Measurements from ENCODE around the gene SYNJ2BP.

The SYNJ2BP gene

GRCh38 chr14:70391493-70392391, 25.1 kb downstream of the SYNJ2BP start:
- TF ChIP-seq, protein P1, sequence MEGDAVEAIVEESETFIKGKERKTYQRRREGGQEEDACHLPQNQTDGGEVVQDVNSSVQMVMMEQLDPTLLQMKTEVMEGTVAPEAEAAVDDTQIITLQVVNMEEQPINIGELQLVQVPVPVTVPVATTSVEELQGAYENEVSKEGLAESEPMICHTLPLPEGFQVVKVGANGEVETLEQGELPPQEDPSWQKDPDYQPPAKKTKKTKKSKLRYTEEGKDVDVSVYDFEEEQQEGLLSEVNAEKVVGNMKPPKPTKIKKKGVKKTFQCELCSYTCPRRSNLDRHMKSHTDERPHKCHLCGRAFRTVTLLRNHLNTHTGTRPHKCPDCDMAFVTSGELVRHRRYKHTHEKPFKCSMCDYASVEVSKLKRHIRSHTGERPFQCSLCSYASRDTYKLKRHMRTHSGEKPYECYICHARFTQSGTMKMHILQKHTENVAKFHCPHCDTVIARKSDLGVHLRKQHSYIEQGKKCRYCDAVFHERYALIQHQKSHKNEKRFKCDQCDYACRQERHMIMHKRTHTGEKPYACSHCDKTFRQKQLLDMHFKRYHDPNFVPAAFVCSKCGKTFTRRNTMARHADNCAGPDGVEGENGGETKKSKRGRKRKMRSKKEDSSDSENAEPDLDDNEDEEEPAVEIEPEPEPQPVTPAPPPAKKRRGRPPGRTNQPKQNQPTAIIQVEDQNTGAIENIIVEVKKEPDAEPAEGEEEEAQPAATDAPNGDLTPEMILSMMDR (IDR thresholded peaks at IDR 0.05; ENCODE audit: insufficient read depth, low read depth, low read length, missing control alignments): no peak
- DNase-seq (ENCODE audit: low read depth): no peak
- no peak overlapping the region for H3K4me3 ChIP-seq (ENCODE audit: low read length)

GRCh38 chr14:70382536-70382935, 34.4 kb downstream of the SYNJ2BP start:
- no peak overlapping the region for H3K4me3 ChIP-seq (ENCODE audit: low read length)
- TF ChIP-seq, protein P1 (IDR thresholded peaks at IDR 0.05; ENCODE audit: insufficient read depth, low read depth, low read length, missing control alignments): no peak
- no peak for DNase-seq (ENCODE audit: low read depth)

DNA sequence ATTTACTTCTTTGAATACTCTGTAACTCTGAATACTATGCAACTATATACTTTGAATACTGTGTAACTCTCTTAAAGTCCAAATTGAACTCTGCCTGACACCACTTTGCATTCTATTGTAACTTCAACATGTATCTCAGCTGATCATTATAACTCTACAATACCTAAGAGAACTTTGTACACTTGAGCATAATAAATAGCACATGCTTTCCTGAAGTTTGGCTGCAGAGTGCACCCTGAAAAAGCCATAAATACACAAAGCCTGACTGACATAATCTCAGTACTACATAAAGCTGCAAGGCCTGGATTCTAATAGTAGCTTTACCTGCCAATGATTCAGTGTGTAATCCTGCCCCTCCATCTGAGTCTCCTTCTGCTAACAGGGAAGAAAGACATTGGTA, 36.1 kb downstream of the SYNJ2BP start:
- H3K4me3 ChIP-seq (ENCODE audit: low read length): no peak overlapping the region
- DNase-seq (ENCODE audit: low read depth): no peak
- TF ChIP-seq, protein P1 (IDR thresholded peaks at IDR 0.05; ENCODE audit: insufficient read depth, low read depth, low read length, missing control alignments): no peak

DNA sequence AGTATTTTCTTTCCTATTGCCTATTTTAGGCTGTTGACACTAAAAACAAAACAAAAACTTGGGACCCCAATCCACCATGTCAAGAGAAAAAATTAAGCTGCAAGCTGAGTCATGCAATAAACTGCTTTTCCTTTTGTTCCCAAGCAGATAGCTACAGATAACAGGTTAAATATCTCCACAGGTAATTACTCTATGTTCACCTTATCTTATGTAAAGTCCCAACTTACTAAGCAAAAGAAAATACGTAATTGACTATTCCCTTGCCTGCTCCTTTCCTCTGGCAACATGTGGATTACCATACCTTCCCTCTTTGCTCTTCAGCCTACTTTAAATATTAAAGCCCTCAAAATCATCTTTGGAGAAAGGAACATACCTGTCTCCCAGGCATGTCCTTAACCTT, 38.2 kb downstream of the SYNJ2BP start:
- TF ChIP-seq, protein P1 (IDR thresholded peaks at IDR 0.05; ENCODE audit: insufficient read depth, low read depth, low read length, missing control alignments): no peak
- DNase-seq (ENCODE audit: low read depth): no peak
- H3K4me3 ChIP-seq (ENCODE audit: low read length): no peak overlapping the region

All from epithelial cell of esophagus (primary cell).